BE2C (cell line): ENCODE data around the gene GRIK1.

Experiments used
- DNase-seq: peaks from one replicate; pipeline ENCODE4 v3.0.0-alpha.2; 2020
- H3K27me3 ChIP-seq: fragments of 250-450 bp; sonication (Bioruptor Pico); 2 replicates; pipeline ENCODE4 v1.5.1; 2020; ENCODE audit warnings: mild to moderate bottlenecking
- H3K36me3 ChIP-seq: fragments of 250-450 bp; sonication (Bioruptor Pico); 2 replicates; pipeline ENCODE4 v1.5.1; 2020; ENCODE audit warnings: mild to moderate bottlenecking
- H3K4me1 ChIP-seq: fragments of 250-450 bp; sonication (Bioruptor Pico); 2 replicates; pipeline ENCODE4 v1.5.1; 2020
- H3K4me3 ChIP-seq: 2 replicates; pipeline ENCODE4 v1.5.1; 2011; ENCODE audit warnings: low read depth, low read length
- H3K9me3 ChIP-seq: fragments of 250-450 bp; sonication (Bioruptor Pico); 2 replicates; pipeline ENCODE4 v1.5.1; 2020
- CTCF ChIP-seq: IDR thresholded peaks from 2 replicates; pipeline ENCODE4 v1.5.1; 2012; ENCODE audit warnings: mild to moderate bottlenecking, low read depth, low read length

Gene GRIK1

GRCh38 chr21:29708401-29708800 is 231.4 kb downstream of the GRIK1 start:
- no peak for TF ChIP-seq CTCF
- no peaks in the 10 kb centered on the region for H3K27me3 ChIP-seq
- H3K9me3 ChIP-seq: no peaks in the 10 kb centered on the region
- no peaks in the 10 kb centered on the region for H3K4me1 ChIP-seq
- H3K4me3 ChIP-seq: no peak overlapping the region
- no peaks in the 10 kb centered on the region for H3K36me3 ChIP-seq
- no peak for DNase-seq

- TF ChIP-seq CTCF: no peak
- Histone ChIP-seq H3K4me1 (no peaks in the 10 kb centered on the region), H3K27me3 (no peaks in the 10 kb centered on the region), H3K4me3 (no peak overlapping the region), H3K9me3 (no peaks in the 10 kb centered on the region), H3K36me3 (no peaks in the 10 kb centered on the region)
- DNase-seq: no peak
Measured at GRCh38 chr21:29704719-29705118, 235.1 kb downstream of the GRIK1 start.

- no peaks in the 10 kb centered on the region for H3K27me3 ChIP-seq
- no peaks in the 10 kb centered on the region for H3K4me1 ChIP-seq
- TF ChIP-seq CTCF: no peak
- DNase-seq: no peak
- H3K36me3 ChIP-seq: no peaks in the 10 kb centered on the region
- no peak overlapping the region for H3K4me3 ChIP-seq
- H3K9me3 ChIP-seq: no peaks in the 10 kb centered on the region
Measured at GRCh38 chr21:29701676-29702075, 238.1 kb downstream of the GRIK1 start.

- Histone ChIP-seq H3K4me3 (no peak overlapping the region), H3K36me3 (no peaks in the 10 kb centered on the region), H3K4me1 (no peaks in the 10 kb centered on the region), H3K27me3 (no peaks in the 10 kb centered on the region), H3K9me3 (no peaks in the 10 kb centered on the region)
- TF ChIP-seq CTCF: no peak
- DNase-seq: no peak
Measured at GRCh38 chr21:29697555-29698193, 242.1 kb downstream of the GRIK1 start.

- no peak for DNase-seq
- Histone ChIP-seq H3K27me3 (no peaks in the 10 kb centered on the region), H3K9me3 (no peaks in the 10 kb centered on the region), H3K36me3 (no peaks in the 10 kb centered on the region), H3K4me3 (no peak overlapping the region), H3K4me1 (no peaks in the 10 kb centered on the region)
- no peak for TF ChIP-seq CTCF
Measured at GRCh38 chr21:29696937-29697336, 242.9 kb downstream of the GRIK1 start.

- no peaks in the 10 kb centered on the region for H3K9me3 ChIP-seq
- no peak overlapping the region for H3K4me3 ChIP-seq
- no peak for TF ChIP-seq CTCF
- H3K36me3 ChIP-seq: no peaks in the 10 kb centered on the region
- H3K4me1 ChIP-seq: no peaks in the 10 kb centered on the region
- H3K27me3 ChIP-seq: no peaks in the 10 kb centered on the region
- DNase-seq: no peak
Measured at GRCh38 chr21:29691616-29692491, 247.9 kb downstream of the GRIK1 start.
